ENCODE data around the gene ANO5.

GRCh38 chr11:22192289-22192641, 620 bp upstream of the ANO5 start:
- no peak for TF ChIP-seq CTCF (IDR thresholded peaks at IDR 0.05)
- TF ChIP-seq POLR2A (IDR thresholded peaks at IDR 0.05), result no peak
